B cell (primary cell): Measurements from ENCODE around the gene TUBE1. TPM values are rescaled to one million over a fixed set of nuclear protein-coding genes. Genes with fewer than 3 reads are reported as not detected.

Experiments used
- ATAC-seq: fragments of 200-7000 bp; cut with Tn5 transposase; one replicate; pipeline ENCODE4 v1.10.0; 2021; ENCODE audit warnings: low read depth, mild to moderate bottlenecking, moderate number of reproducible peaks, moderate library complexity
- CTCF ChIA-PET: fragments of 350-600 bp; sonication (Branson Sonifier 250); formaldehyde crosslinking; loops from one replicate; lab custom pipeline; 2021; ENCODE audit warnings: antibody characterized with exemption, inconsistent platforms; lab: Charles Lee
- POLR2A ChIA-PET: fragments of 350-600 bp; sonication (Branson Sonifier 250); formaldehyde crosslinking; loops from one replicate; lab custom pipeline; 2021; ENCODE audit warnings: antibody characterized with exemption; lab: Charles Lee
- DNase-seq: peaks from one replicate; pipeline ENCODE4 v3.0.0; 2013
- H2AFZ ChIP-seq: 2 replicates; pipeline ENCODE4 v1.6.1; 2012; ENCODE audit warnings: mild to moderate bottlenecking, low read depth, low read length; ENCODE audit not compliant: insufficient read depth, poor library complexity, severe bottlenecking
- H3K27ac ChIP-seq, 2 donors: 1 replicate in 1 of 2; 2 replicates in 1 of 2; pipeline ENCODE4 v1.5.1; 2012 to 2013; ENCODE audit warnings: low read length in 2 of 2, mild to moderate bottlenecking in 2 of 2, moderate library complexity in 1 of 2
- H3K27me3 ChIP-seq, 4 experiments: fragments of 200-600 bp in 1 of 4; sonication (generic) in 1 of 4; replicated peaks in 1 of 4; 1 replicate in 2 of 4; 2 replicates in 2 of 4; pipeline versions ENCODE4 v1.6.1 to v1.7.0; 2013 to 2016; ENCODE audit warnings: low read length in 3 of 4, mild to moderate bottlenecking in 2 of 4, mixed read lengths in 1 of 4, moderate library complexity in 1 of 4; ENCODE audit not compliant: insufficient read depth in 4 of 4, control insufficient read depth in 3 of 4; ENCODE audit errors: control extremely low read depth in 1 of 4
- H3K36me3 ChIP-seq, 2 experiments: replicated peaks in 1 of 2; 1 replicate in 1 of 2; 2 replicates in 1 of 2; pipeline versions ENCODE4 v1.6.1 to v1.7.1; 2013; ENCODE audit warnings: low read length in 1 of 2; ENCODE audit not compliant: insufficient read depth in 2 of 2, control insufficient read depth in 1 of 2; ENCODE audit errors: control extremely low read depth in 1 of 2, extremely low read depth in 1 of 2
- H3K4me1 ChIP-seq, 2 donors: fragments of 200-600 bp in 1 of 2; sonication (generic) in 1 of 2; 1 replicate in 1 of 2; 2 replicates in 1 of 2; pipeline versions ENCODE4 v1.5.1 to v1.6.1; 2013 to 2017; ENCODE audit warnings: low read length in 2 of 2; ENCODE audit not compliant: control insufficient read depth in 2 of 2, insufficient read depth in 2 of 2
- H3K4me2 ChIP-seq: replicated peaks from 2 replicates; pipeline ENCODE3; 2012; ENCODE audit warnings: mild to moderate bottlenecking, low read depth, low read length; ENCODE audit not compliant: poor library complexity, severe bottlenecking
- H3K4me3 ChIP-seq, 5 experiments: fragments of 200-600 bp in 1 of 5; sonication (generic) in 1 of 5; 1 replicate in 3 of 5; 2 replicates in 2 of 5; pipeline versions ENCODE4 v1.5.1 to v1.7.0; 2011 to 2016; ENCODE audit warnings: low read length in 4 of 5, mild to moderate bottlenecking in 4 of 5, low read depth in 2 of 5, control low read depth in 1 of 5, moderate library complexity in 1 of 5; ENCODE audit not compliant: insufficient read depth in 1 of 5; ENCODE audit errors: control extremely low read depth in 1 of 5, extremely low read depth in 1 of 5
- H3K79me2 ChIP-seq: fragments of 200-600 bp; sonication (generic); one replicate; pipeline ENCODE4 v1.6.0; 2016; ENCODE audit warnings: low read length; ENCODE audit not compliant: control insufficient read depth, insufficient read depth
- H3K9ac ChIP-seq: fragments of 200-600 bp; sonication (generic); 2 replicates; pipeline ENCODE4 v1.6.1; 2017; ENCODE audit warnings: mild to moderate bottlenecking, low read length, moderate library complexity
- H3K9me3 ChIP-seq, 3 donors: one replicate each; pipeline versions ENCODE4 v1.6.1 to v1.7.1; 2013; ENCODE audit warnings: low read length in 2 of 3; ENCODE audit not compliant: control insufficient read depth in 2 of 3, insufficient read depth in 1 of 3; ENCODE audit errors: control extremely low read depth in 1 of 3
- H4K20me1 ChIP-seq: 2 replicates; pipeline ENCODE4 v1.6.0; 2012; ENCODE audit warnings: mild to moderate bottlenecking, low read length; ENCODE audit not compliant: insufficient read depth, control insufficient read depth, poor library complexity, severe bottlenecking
- H3K27ac Mint-ChIP-seq: one replicate; pipeline ENCODE4 v1.8.0; 2021; ENCODE audit warnings: mixed read lengths
- H3K27me3 Mint-ChIP-seq: one replicate; pipeline ENCODE4 v1.8.0; 2021; ENCODE audit warnings: mixed read lengths
- H3K4me1 Mint-ChIP-seq: one replicate; pipeline ENCODE4 v1.8.0; 2021; ENCODE audit warnings: mixed read lengths
- H3K4me3 Mint-ChIP-seq: one replicate; pipeline ENCODE4 v1.8.0; 2021; ENCODE audit warnings: mixed read lengths
- H3K9me3 Mint-ChIP-seq: one replicate; pipeline ENCODE4 v1.8.0; 2022; ENCODE audit warnings: mixed read lengths; ENCODE audit not compliant: insufficient read depth
- CTCF ChIP-seq: fragments of 200-600 bp; IDR thresholded peaks from one replicate; pipeline ENCODE4 v1.8.0; 2022; ENCODE audit warnings: antibody characterized with exemption, mild to moderate bottlenecking
- EZH2 ChIP-seq: IDR thresholded peaks from 2 replicates; pipeline ENCODE4 v1.6.1; 2012; ENCODE audit warnings: borderline replicate concordance, low read depth, mild to moderate bottlenecking, moderate library complexity, low read length; ENCODE audit not compliant: insufficient read depth, poor library complexity, severe bottlenecking
- WGBS: methylation state at CpG from one replicate; pipeline ENCODE4 v1.1.5; 2013; ENCODE audit warnings: missing lambda C conversion rate; ENCODE audit not compliant: insufficient coverage; 5-methylcytosine and 5-hydroxymethylcytosine counted together
- intact Hi-C: fragments of 100-400 bp; cut with micrococcal nuclease; formaldehyde crosslinking; loops from one replicate; pipeline ENCODE4 v1.10.0; 2022
- polyA plus RNA-seq: library from polyadenylated mRNA; depleted of rRNA; stranded (reverse); fragments of >200 nt; gene quantifications from 2 replicates; pipeline ENCODE4 v1.2.3, GENCODE V29; 2012
- total RNA-seq, 2 donors: library from RNA; stranded (reverse); fragments of 120-200 nt in 1 of 2; gene quantifications; 1 replicate in 1 of 2; 2 replicates in 1 of 2; pipeline versions ENCODE4 v1.2.3 to v1.2.4, GENCODE V29; 2013 to 2022

TUBE1 gene
- total and polyA plus RNA-seq, 2 donors (not counting 1 experiment from before 2014, with no cell fraction given): 14.3 to 24.5 TPM

- Histone ChIP-seq H3K4me3 (no peak overlapping the region), H2AFZ (no peak overlapping the region), H3K4me1 (peaks cover 0 to 3% of the 10 kb centered on the region in 2 donors), H3K4me2 (no peak overlapping the region), H4K20me1 (no peaks in the 10 kb centered on the region), H3K27ac (no peak overlapping the region), H3K9me3 (no peaks in the 10 kb centered on the region), H3K27me3 (no peaks in the 10 kb centered on the region), H3K9ac (no peak overlapping the region), H3K36me3 (no peaks in the 10 kb centered on the region), H3K79me2 (no peaks in the 10 kb centered on the region)
- ATAC-seq (no peak), DNase-seq (no peak)
- intact Hi-C loops: loop anchor here (5.0 kb wide), 1 partner anchor 1518 kb away; no protein-coding TSS in a partner anchor
- peaks cover 4% of the 10 kb centered on the region for H3K4me1 Mint-ChIP-seq
- H3K4me3 Mint-ChIP-seq: no peak overlapping the region
- ChIA-PET CTCF (interaction anchor here (0.6 to 5.3 kb wide), 3 partner anchors 27 to 336 kb away, joined by 3 to 86 read pairs (median 3); no protein-coding TSS in a partner anchor), POLR2A (no interaction called here)
- H3K27ac Mint-ChIP-seq: no peak overlapping the region
- 88% methylated on average over 3 of the region's 3 CpGs for WGBS
- no peaks in the 10 kb centered on the region for H3K27me3 Mint-ChIP-seq
- no peaks in the 10 kb centered on the region for H3K9me3 Mint-ChIP-seq
- TF ChIP-seq EZH2: no peak
- TF ChIP-seq CTCF: no peak
Observed at GRCh38 chr6:112044856-112045255, 42.4 kb downstream of the TUBE1 start.

GRCh38 chr6:112044196-112044595 lies 43.1 kb downstream of the TUBE1 start:
- Histone ChIP-seq H4K20me1 (no peaks in the 10 kb centered on the region), H3K9me3 (no peaks in the 10 kb centered on the region), H3K79me2 (no peaks in the 10 kb centered on the region), H3K27ac (no peak overlapping the region), H2AFZ (no peak overlapping the region), H3K4me1 (peaks cover 0 to 3% of the 10 kb centered on the region in 2 donors), H3K27me3 (no peaks in the 10 kb centered on the region), H3K4me2 (no peak overlapping the region), H3K4me3 (no peak overlapping the region), H3K9ac (no peak overlapping the region), H3K36me3 (no peaks in the 10 kb centered on the region)
- intact Hi-C loops: loop anchor here (5.0 kb wide), 1 partner anchor 1517 kb away; no protein-coding TSS in a partner anchor
- ATAC-seq (no peak), DNase-seq (no peak)
- Mint-ChIP-seq H3K27ac (peak overlapping the region; percentile 26), H3K27me3 (peaks cover 5% of the 10 kb centered on the region), H3K4me1 (peaks cover 4% of the 10 kb centered on the region), H3K4me3 (no peak overlapping the region), H3K9me3 (no peaks in the 10 kb centered on the region)
- CTCF ChIA-PET: interaction anchor here (1.1 to 5.3 kb wide), 4 partner anchors 43 to 987 kb away, joined by 3 to 86 read pairs (median 4); no protein-coding TSS in a partner anchor
- POLR2A ChIA-PET: no interaction called here
- WGBS: 87% methylated on average over 6 of the region's 8 CpGs
- TF ChIP-seq EZH2: no peak
- no peak for TF ChIP-seq CTCF
